Common myeloid progenitor, CD34-positive (primary cell): Measurements from ENCODE around the gene MARF1.

ENCODE experiments used
- CTCF ChIA-PET: fragments of 350-600 bp; sonication (Branson Sonifier 250); formaldehyde crosslinking; loops from one replicate; lab custom pipeline; 2021; ENCODE audit warnings: antibody characterized with exemption; lab: Charles Lee
- POLR2A ChIA-PET: fragments of 350-600 bp; sonication (Branson Sonifier 250); formaldehyde crosslinking; loops from one replicate; lab custom pipeline; 2021; ENCODE audit warnings: antibody characterized with exemption; lab: Charles Lee
- DNase-seq, 3 donors: peaks; one replicate each; pipeline versions ENCODE4 v3.0.0 to v3.0.0-alpha.2; 2013
- H3K27ac ChIP-seq, 2 experiments: 1 replicate in 1 of 2; 2 replicates in 1 of 2; pipeline ENCODE4 v1.7.0; 2013; ENCODE audit warnings: inconsistent platforms in 2 of 2, low read length in 2 of 2, mild to moderate bottlenecking in 2 of 2, low read depth in 1 of 2, moderate library complexity in 1 of 2; ENCODE audit not compliant: severe bottlenecking in 2 of 2, insufficient read depth in 1 of 2, poor library complexity in 1 of 2
- H3K27me3 ChIP-seq, 5 experiments: replicated peaks in 2 of 5; 1 replicate in 3 of 5; 2 replicates in 2 of 5; pipeline versions ENCODE4 v1.6.1 to v1.7.0; 2013; ENCODE audit warnings: low read length in 4 of 5, mild to moderate bottlenecking in 2 of 5, moderate library complexity in 2 of 5, inconsistent platforms in 1 of 5; ENCODE audit not compliant: insufficient read depth in 5 of 5, control insufficient read depth in 4 of 5
- H3K36me3 ChIP-seq, 4 experiments: 1 replicate in 2 of 4; 2 replicates in 2 of 4; pipeline versions ENCODE4 v1.6.1 to v1.7.0; 2013; ENCODE audit warnings: low read length in 3 of 4, control low read depth in 1 of 4, mild to moderate bottlenecking in 1 of 4; ENCODE audit not compliant: control insufficient read depth in 4 of 4, insufficient read depth in 4 of 4
- H3K4me1 ChIP-seq, 4 experiments: 1 replicate in 3 of 4; 2 replicates in 1 of 4; pipeline versions ENCODE4 v1.6.1 to v1.7.1; 2013; ENCODE audit warnings: low read length in 3 of 4, mild to moderate bottlenecking in 3 of 4, control low read depth in 1 of 4, inconsistent platforms in 1 of 4, moderate library complexity in 1 of 4; ENCODE audit not compliant: control insufficient read depth in 4 of 4, insufficient read depth in 4 of 4; ENCODE audit errors: control extremely low read depth in 1 of 4
- H3K4me3 ChIP-seq, 7 experiments: 1 replicate in 4 of 7; 2 replicates in 3 of 7; pipeline versions ENCODE4 v1.5.1 to v1.7.0; 2013; ENCODE audit warnings: mild to moderate bottlenecking in 7 of 7, low read length in 6 of 7, moderate library complexity in 6 of 7, inconsistent platforms in 2 of 7, low read depth in 2 of 7, control low read depth in 1 of 7; ENCODE audit not compliant: insufficient read depth in 4 of 7, control insufficient read depth in 1 of 7; ENCODE audit errors: extremely low read depth in 1 of 7
- H3K9me3 ChIP-seq, 5 experiments: 1 replicate in 4 of 5; 2 replicates in 1 of 5; pipeline versions ENCODE4 v1.6.1 to v1.7.1; 2013; ENCODE audit warnings: low read length in 4 of 5, mild to moderate bottlenecking in 2 of 5, inconsistent platforms in 1 of 5, low read depth in 1 of 5, moderate library complexity in 1 of 5; ENCODE audit not compliant: control insufficient read depth in 4 of 5, insufficient read depth in 2 of 5; ENCODE audit errors: control extremely low read depth in 1 of 5
- WGBS: methylation state at CpG from one replicate; pipeline ENCODE4 v1.1.5; 2013; ENCODE audit not compliant: insufficient coverage; 5-methylcytosine and 5-hydroxymethylcytosine counted together

The MARF1 gene

GRCh38 chr16:15639061-15639568 lies 3.8 kb downstream of the MARF1 start:
- H3K27ac ChIP-seq: peak overlapping the region in 1 of 2 experiments; percentile 8
- CTCF ChIA-PET: interaction anchor here (0.7 kb wide), 1 partner anchor 43 kb away, joined by 4 read pairs; no protein-coding TSS in a partner anchor
- no peak for DNase-seq
- WGBS: 70% methylated on average over 8 of the region's 11 CpGs
- POLR2A ChIA-PET: interaction anchor here (0.6 kb wide), 1 partner anchor 149 kb away, joined by 6 read pairs; no protein-coding TSS in a partner anchor
- peaks cover 22 to 49% (median 34%) of the 10 kb centered on the region in 4 experiments for H3K36me3 ChIP-seq
- no peaks in the 10 kb centered on the region for H3K27me3 ChIP-seq
- H3K4me3 ChIP-seq: no peak overlapping the region
- H3K4me1 ChIP-seq: peaks cover 31 to 45% (median 34%) of the 10 kb centered on the region in 4 experiments
- no peaks in the 10 kb centered on the region for H3K9me3 ChIP-seq

GRCh38 chr16:15636392-15636873 lies 6.5 kb downstream of the MARF1 start:
- DNase-seq: peak in 2 of 3 donors; percentile 43 to 46
- Histone ChIP-seq H3K27ac (peak overlapping the region; percentile 33 to 67), H3K27me3 (no peaks in the 10 kb centered on the region), H3K9me3 (peaks cover 0 to 2% (median 0%) of the 10 kb centered on the region in 5 experiments), H3K4me1 (peaks cover 17 to 30% (median 21%) of the 10 kb centered on the region in 4 experiments), H3K36me3 (peaks cover 33 to 75% (median 53%) of the 10 kb centered on the region in 4 experiments), H3K4me3 (peak overlapping the region in 2 of 7 experiments; percentile 25 to 41)
- ChIA-PET POLR2A (no interaction called here), CTCF (no interaction called here)

GRCh38 chr16:15635926-15636325 lies 7.0 kb downstream of the MARF1 start:
- DNase-seq: peak in 1 of 3 donors; percentile 6
- Histone ChIP-seq H3K4me1 (peaks cover 13 to 24% (median 15%) of the 10 kb centered on the region in 4 experiments), H3K27me3 (no peaks in the 10 kb centered on the region), H3K27ac (peak overlapping the region in 1 of 2 experiments; percentile 67), H3K9me3 (peaks cover 0 to 2% (median 0%) of the 10 kb centered on the region in 5 experiments), H3K4me3 (peak overlapping the region in 1 of 7 experiments; percentile 25), H3K36me3 (peaks cover 33 to 80% (median 56%) of the 10 kb centered on the region in 4 experiments)
- CTCF ChIA-PET: interaction anchor here (1.8 kb wide), 1 partner anchor 46 kb away, joined by 6 read pairs; no protein-coding TSS in a partner anchor
- WGBS: 100% methylated on average over 4 of the region's 9 CpGs
- POLR2A ChIA-PET: no interaction called here

DNA sequence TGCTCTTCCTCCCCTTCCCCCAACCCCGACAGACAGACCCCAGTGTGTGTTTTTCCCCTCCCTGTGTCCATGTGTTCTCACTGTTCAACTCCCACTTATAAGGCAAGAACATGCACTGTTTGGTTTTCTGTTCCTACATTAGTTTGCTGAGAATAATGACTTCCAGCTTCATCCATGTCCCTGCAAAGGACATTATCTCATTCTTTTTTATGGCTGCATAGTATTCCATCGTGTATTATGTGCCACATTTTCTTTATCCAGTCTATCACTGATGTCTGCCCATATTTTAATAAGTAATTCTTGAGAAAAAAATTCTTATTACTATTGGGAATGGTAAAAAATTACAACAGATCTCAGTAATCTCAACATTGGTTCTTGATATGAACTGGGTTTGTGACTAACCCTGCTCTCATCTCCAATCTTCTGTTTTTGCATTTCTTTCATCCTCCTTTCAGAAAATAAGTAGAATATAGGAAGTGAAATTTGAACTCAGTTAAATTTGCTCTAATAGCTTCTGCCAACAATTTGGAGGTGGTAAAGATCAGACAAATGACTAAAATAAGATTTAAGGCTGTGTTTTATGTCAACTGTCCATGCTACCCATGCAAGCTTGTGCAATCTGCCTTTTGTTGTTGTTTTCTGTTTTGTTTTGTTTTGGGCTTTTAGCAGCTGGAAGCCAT lies 11.1 kb downstream of the MARF1 start:
- WGBS: 100% methylated on average over 1 of the region's 2 CpGs
- Histone ChIP-seq H3K4me1 (peaks cover 4 to 12% (median 9%) of the 10 kb centered on the region in 4 experiments), H3K36me3 (peaks cover 38 to 91% (median 57%) of the 10 kb centered on the region in 4 experiments), H3K27me3 (no peaks in the 10 kb centered on the region), H3K27ac (no peak overlapping the region), H3K4me3 (no peak overlapping the region), H3K9me3 (peaks cover 0 to 2% (median 0%) of the 10 kb centered on the region in 5 experiments)
- POLR2A ChIA-PET: interaction anchor here (1.0 to 1.2 kb wide), 2 partner anchors 10 to 11 kb away, joined by 3 to 6 read pairs; partner anchors contain the start of gene MARF1
- CTCF ChIA-PET: no interaction called here
- DNase-seq: no peak

GRCh38 chr16:15621889-15622288 lies 21.1 kb downstream of the MARF1 start:
- POLR2A ChIA-PET: no interaction called here
- no peak overlapping the region for H3K4me3 ChIP-seq
- CTCF ChIA-PET: interaction anchor here (1.0 to 1.6 kb wide), 4 partner anchors 9 to 196 kb away, joined by 3 to 4 read pairs (median 4); no protein-coding TSS in a partner anchor
- no peaks in the 10 kb centered on the region for H3K4me1 ChIP-seq
- no peaks in the 10 kb centered on the region for H3K9me3 ChIP-seq
- DNase-seq: no peak
- WGBS: 97% methylated on average over 7 of the region's 8 CpGs
- no peaks in the 10 kb centered on the region for H3K27me3 ChIP-seq
- peaks cover 39 to 96% (median 62%) of the 10 kb centered on the region in 4 experiments for H3K36me3 ChIP-seq
- no peak overlapping the region for H3K27ac ChIP-seq

DNA sequence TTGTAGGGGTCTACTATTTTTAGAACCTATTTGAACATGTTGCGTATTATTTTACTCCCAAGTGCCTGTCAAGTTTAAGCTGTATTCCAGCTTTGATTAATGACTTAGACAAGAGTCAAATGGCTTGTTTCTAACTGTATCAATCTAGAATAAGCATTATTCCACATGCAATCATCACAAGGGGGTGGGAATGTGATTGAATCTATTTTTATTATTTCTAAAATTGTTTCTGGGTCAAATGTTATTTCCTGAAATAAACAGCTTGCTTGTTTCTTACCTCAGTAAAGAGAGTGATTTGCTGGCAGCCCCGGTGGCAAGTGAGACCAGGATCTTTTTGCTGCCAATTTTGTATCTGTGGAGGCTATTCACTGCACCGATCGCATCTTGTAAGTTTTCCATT lies 21.5 kb downstream of the MARF1 start:
- no peak overlapping the region for H3K4me3 ChIP-seq
- H3K9me3 ChIP-seq: no peaks in the 10 kb centered on the region
- ChIA-PET POLR2A (no interaction called here), CTCF (interaction anchor here (1.0 to 1.6 kb wide), 4 partner anchors 9 to 195 kb away, joined by 3 to 4 read pairs (median 4); no protein-coding TSS in a partner anchor)
- no peaks in the 10 kb centered on the region for H3K4me1 ChIP-seq
- DNase-seq: no peak
- no peak overlapping the region for H3K27ac ChIP-seq
- no peaks in the 10 kb centered on the region for H3K27me3 ChIP-seq
- H3K36me3 ChIP-seq: peaks cover 41 to 96% (median 66%) of the 10 kb centered on the region in 4 experiments
- 97% methylated on average over 3 of the region's 4 CpGs for WGBS
